SJSA1 (cell line): Measurements from ENCODE around the gene NUCKS1. TPM values are rescaled to one million over a fixed set of nuclear protein-coding genes. Genes with fewer than 3 reads are reported as not detected.
A peak's percentile ranks its signal among the peaks of the same experiment; 100 is the strongest.

Source experiments
- DNase-seq, 2 experiments: peaks; one replicate each; pipeline ENCODE4 v3.0.0-alpha.2; 2015 to 2020; ENCODE audit warnings: low spot score in 2 of 2, low read depth in 1 of 2
- H3K27ac ChIP-seq: fragments of 250-450 bp; sonication (Bioruptor Pico); 2 replicates; pipeline ENCODE4 v1.5.1; 2020; ENCODE audit warnings: mild to moderate bottlenecking, moderate library complexity
- H3K27me3 ChIP-seq: fragments of 250-450 bp; sonication (Bioruptor Pico); replicated peaks from 2 replicates; pipeline ENCODE4 v1.5.1; 2020; ENCODE audit warnings: mild to moderate bottlenecking, moderate library complexity
- H3K36me3 ChIP-seq: fragments of 250-450 bp; sonication (Bioruptor Pico); 2 replicates; pipeline ENCODE4 v1.5.1; 2020; ENCODE audit warnings: mild to moderate bottlenecking
- H3K4me1 ChIP-seq: fragments of 250-450 bp; sonication (Bioruptor Pico); replicated peaks from 2 replicates; pipeline ENCODE4 v1.6.1; 2021; ENCODE audit warnings: mild to moderate bottlenecking
- H3K4me3 ChIP-seq: fragments of 250-450 bp; sonication (Bioruptor Pico); 2 replicates; pipeline ENCODE4 v1.5.1; 2020; ENCODE audit warnings: mild to moderate bottlenecking
- H3K9me3 ChIP-seq: fragments of 250-450 bp; sonication (Bioruptor Pico); replicated peaks from 2 replicates; pipeline ENCODE4 v1.5.1; 2020; ENCODE audit warnings: mild to moderate bottlenecking
- total RNA-seq: library from RNA; depleted of rRNA; stranded (reverse); fragments of >200 nt; shearing (Covaris generic); gene quantifications from 2 replicates; pipeline ENCODE4 v1.2.3, GENCODE V29; 2014

NUCKS1 gene
- total RNA-seq, 1 experiment from 2014 or later, result 290 TPM

DNA sequence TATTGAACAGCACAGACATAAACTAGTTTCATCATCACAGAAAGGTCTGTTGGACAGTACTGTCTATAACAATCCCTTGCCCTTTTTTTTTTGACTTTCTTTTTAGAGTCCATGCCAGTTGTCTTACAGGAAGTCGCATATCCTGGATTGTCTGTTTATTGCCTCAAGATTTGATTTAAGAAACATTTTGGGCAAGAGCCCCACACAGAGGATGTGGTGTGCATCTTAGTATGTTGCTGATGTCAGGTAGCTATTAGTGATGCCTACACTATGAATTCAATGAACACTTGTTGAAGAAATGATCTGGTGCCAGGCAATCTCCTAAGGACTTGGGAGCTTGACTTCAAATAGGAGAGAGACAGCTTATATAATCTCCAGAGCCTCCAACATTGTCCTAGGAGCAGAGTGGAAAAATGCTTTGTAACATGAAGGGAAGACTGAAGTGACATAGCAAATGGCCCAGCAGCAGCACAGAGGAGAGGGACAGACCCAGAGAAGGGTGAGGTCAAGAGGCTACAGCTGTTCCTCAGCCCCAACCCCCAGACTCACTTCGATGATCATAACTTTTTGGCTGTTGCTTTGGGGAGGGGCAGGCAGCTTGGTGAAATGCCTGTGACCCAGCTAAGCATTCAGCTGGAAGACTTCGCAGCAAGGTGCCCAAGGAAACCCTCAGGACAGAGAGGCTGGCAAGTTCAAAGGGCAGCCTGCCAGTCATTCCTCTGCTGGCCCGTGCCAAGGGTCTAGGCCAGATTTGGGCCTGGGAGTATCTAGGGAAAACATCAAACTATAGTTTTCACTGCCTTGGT lies 32.8 kb upstream of the NUCKS1 start:
- Histone ChIP-seq H3K4me1 (no peaks in the 10 kb centered on the region), H3K27ac (no peak overlapping the region), H3K9me3 (no peaks in the 10 kb centered on the region), H3K27me3 (no peaks in the 10 kb centered on the region), H3K4me3 (no peak overlapping the region), H3K36me3 (no peaks in the 10 kb centered on the region)
- no peak for DNase-seq

DNA sequence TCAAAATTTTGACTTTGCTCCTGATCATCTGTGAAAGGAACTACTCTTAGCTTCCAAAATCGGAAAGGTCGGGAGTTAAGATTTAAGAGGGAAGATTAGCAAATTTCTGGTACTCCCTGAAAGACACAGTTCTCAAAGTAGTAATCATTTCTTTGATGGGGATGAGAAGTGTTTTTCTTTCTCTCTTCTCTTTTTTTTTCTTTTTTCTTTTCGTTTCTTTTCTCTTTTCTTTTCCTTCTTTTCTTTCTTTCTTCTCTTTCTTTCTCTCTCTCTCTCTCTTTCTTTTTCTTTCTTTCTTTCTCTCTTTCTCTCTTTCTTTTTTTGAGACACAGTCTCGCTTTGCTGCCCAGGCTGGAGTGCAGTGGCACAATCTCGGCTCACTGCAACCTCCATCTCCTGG lies 30.4 kb upstream of the NUCKS1 start:
- Histone ChIP-seq H3K4me3 (no peak overlapping the region), H3K9me3 (no peaks in the 10 kb centered on the region), H3K27ac (no peak overlapping the region), H3K36me3 (no peaks in the 10 kb centered on the region), H3K27me3 (no peaks in the 10 kb centered on the region), H3K4me1 (peaks cover 5% of the 10 kb centered on the region; the same call in 1 of the 2 replicates)
- no peak for DNase-seq

DNA sequence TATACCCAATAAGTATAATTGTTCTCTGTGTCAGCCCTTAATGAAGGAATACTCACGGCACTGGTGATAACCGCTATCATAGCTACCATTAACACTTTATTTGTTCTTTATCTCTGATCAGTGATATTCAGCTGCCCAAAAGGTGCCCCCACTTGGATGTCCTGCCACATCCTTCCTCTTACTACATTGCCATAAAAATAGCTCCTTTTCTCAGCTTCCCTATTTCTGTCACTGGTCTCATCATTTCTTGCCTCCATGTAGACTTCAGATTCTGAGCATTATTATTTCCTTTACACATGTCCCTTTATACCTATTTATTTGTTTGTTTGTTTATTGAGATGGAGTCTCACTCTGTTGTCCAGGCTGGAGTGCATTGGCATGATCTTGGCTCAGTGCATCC lies 28.0 kb upstream of the NUCKS1 start:
- Histone ChIP-seq H3K4me1 (peaks cover 13% of the 10 kb centered on the region), H3K27ac (no peak overlapping the region), H3K27me3 (no peaks in the 10 kb centered on the region), H3K9me3 (no peaks in the 10 kb centered on the region), H3K4me3 (no peak overlapping the region), H3K36me3 (no peaks in the 10 kb centered on the region)
- no peak for DNase-seq

DNA sequence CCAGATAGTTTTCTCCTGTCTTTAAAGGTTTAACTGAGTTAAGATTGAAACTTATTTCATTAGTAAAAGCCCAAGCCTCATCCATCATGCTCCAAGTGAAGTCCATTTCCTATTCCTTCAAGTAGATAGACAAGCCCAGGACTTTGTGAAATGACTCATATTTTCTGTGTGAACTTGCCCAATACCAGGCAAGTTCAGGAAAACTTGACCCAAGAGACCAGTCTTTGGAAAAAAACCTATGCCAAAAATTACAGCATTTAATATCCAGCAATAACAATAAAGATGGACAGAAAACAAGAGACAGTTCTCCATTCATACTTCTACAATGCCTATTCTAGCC lies 25.7 kb upstream of the NUCKS1 start:
- DNase-seq, result no peak
- Histone ChIP-seq H3K4me3 (peak overlapping the region; percentile 64), H3K9me3 (no peaks in the 10 kb centered on the region), H3K36me3 (peaks cover 2% of the 10 kb centered on the region; the same call in 1 of the 2 replicates), H3K27ac (no peak overlapping the region), H3K4me1 (peaks cover 21% of the 10 kb centered on the region), H3K27me3 (no peaks in the 10 kb centered on the region)

DNA sequence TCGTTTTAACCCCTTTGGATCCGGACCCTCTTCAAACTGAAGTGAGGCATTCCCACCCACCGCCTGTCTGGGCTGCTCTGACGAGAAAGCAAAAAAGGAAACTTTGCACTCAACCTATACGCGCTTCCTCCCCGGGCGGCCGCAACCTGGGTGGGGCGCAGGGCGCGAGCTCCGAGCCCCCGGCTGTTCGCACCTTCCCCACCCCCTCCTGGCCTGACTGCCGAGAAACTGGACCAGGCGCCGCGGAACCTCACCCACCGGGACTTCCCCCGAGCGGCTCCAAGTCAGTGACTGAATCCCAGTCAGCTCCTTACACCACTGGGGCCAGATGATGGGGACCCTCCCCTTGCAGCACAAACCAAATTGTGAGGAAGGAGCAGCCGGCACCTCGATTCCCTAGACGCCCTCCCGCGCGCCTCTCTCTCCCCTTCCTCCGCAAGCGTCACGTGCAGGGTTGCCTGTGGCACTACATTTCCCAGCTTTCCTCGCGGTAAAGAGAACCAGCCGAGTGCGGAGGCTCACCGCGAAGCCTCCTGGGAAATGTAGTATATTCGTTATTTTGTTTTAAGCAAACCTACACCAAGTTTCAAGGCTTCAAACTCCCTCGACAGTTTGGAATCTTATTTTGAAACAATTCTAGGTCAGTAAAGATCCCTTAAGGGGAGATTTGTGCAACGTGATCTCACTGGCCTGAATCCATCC lies 25.2 kb upstream of the NUCKS1 start, which contains the start of gene RAB29:
TSS of gene RAB29 (minus strand) at position 468 of the 702 bp plus-strand sequence. CDS start 526 bp downstream, outside the sequence.
- peak; percentile 77 for DNase-seq
- H3K36me3 ChIP-seq, result peaks cover 7% of the 10 kb centered on the region; the same call in 1 of the 2 replicates
- peak within 1 kb of the TSS; percentile 2; the same call in 1 of the 2 replicates for H3K27ac ChIP-seq
- peaks cover 26% of the 10 kb centered on the region for H3K4me1 ChIP-seq
- H3K27me3 ChIP-seq, result no peaks in the 10 kb centered on the region
- H3K4me3 ChIP-seq, result peak within 1 kb of the TSS; percentile 64
- no peaks in the 10 kb centered on the region for H3K9me3 ChIP-seq

DNA sequence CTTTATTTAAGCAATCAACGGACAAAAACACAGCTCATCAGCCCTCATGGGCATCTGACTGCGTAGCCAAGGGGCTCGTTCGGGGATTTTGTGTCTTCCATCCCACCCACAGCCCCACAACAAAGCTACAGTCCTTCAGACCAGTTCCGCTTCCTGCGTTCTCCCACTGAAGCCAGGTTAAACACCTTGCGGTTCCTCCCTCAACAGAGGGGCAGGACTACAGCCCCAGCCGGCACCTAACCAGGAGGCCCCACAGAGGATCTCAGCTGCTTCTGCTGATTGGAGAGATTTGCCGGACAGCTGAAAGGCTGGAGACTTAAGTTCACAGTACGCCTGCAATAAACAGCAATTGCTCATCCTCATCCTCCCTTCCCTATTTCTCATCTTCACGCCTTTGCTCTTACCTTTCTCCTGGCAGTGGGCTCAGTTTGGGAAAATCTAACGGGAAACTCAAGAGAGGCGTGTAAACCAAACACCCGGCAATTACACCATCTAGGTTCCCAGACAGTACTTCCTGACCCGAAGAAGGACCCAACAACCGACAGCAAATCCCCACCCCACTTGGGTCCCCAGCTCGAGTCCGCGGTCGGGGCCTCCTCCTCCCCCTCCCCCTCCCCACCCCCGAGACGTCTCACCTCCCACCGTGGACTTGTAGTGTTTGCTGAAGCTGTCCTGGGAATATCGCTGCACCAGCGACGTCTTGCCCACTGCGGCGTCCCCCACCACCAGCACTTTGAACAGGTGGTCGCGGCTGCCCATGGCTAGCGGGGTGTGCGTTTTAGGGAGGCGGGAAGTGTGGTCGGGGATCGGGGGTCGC lies 24.4 kb upstream of the NUCKS1 start:
- H3K27ac ChIP-seq, result peak overlapping the region; percentile 2; the same call in 1 of the 2 replicates
- no peaks in the 10 kb centered on the region for H3K27me3 ChIP-seq
- DNase-seq, result peak in 1 of 2 experiments; percentile 18
- H3K4me3 ChIP-seq, result peak overlapping the region; percentile 64
- H3K9me3 ChIP-seq, result no peaks in the 10 kb centered on the region
- H3K36me3 ChIP-seq, result peaks cover 11% of the 10 kb centered on the region
- peaks cover 34% of the 10 kb centered on the region for H3K4me1 ChIP-seq

DNA sequence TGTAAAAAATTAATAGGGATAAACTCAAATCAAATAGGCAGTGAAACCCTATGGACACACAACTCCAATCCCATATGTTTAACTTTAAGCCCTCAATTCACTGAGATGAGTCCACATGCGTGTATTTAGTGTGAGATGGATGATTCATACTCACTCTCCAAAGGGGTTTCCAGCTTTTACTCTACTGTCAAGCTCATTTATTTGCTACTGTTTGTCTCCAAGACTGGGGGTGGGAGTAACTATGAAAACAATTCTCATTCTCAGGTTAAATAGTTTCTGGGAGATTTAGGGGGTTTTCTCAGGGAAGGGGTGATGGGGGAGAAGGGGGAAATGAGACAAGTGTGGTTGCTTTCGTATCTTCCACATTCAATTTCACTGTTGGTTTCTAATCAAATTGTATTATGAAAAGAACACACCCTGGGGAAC lies 22.6 kb upstream of the NUCKS1 start:
- peaks cover 14% of the 10 kb centered on the region for H3K36me3 ChIP-seq
- DNase-seq, result no peak
- peaks cover 41% of the 10 kb centered on the region for H3K4me1 ChIP-seq
- H3K27me3 ChIP-seq, result no peaks in the 10 kb centered on the region
- no peaks in the 10 kb centered on the region for H3K9me3 ChIP-seq
- no peak overlapping the region for H3K27ac ChIP-seq
- H3K4me3 ChIP-seq, result no peak overlapping the region

DNA sequence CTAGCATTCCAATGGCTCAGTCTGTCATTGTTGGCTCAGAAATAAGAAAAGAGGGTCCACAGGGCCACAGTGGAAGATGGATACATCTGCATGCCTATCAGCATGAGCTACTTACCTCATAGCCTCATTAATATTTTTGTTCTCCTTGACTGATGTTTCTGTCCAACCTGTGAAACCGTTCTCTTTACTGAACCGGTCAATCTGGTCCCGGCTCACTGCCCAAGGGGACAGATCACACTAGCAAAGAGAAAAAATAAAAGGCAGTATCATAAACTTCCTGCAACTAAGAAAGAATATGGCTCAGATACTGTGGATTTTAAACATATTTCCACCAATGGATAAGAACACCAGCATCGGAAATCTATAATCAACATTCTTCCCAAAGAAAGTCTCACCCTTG lies 20.6 kb upstream of the NUCKS1 start:
- Histone ChIP-seq H3K27me3 (no peaks in the 10 kb centered on the region), H3K4me3 (no peak overlapping the region), H3K9me3 (no peaks in the 10 kb centered on the region), H3K4me1 (peaks cover 47% of the 10 kb centered on the region), H3K36me3 (peaks cover 14% of the 10 kb centered on the region), H3K27ac (peak overlapping the region; percentile 47)
- DNase-seq, result no peak

DNA sequence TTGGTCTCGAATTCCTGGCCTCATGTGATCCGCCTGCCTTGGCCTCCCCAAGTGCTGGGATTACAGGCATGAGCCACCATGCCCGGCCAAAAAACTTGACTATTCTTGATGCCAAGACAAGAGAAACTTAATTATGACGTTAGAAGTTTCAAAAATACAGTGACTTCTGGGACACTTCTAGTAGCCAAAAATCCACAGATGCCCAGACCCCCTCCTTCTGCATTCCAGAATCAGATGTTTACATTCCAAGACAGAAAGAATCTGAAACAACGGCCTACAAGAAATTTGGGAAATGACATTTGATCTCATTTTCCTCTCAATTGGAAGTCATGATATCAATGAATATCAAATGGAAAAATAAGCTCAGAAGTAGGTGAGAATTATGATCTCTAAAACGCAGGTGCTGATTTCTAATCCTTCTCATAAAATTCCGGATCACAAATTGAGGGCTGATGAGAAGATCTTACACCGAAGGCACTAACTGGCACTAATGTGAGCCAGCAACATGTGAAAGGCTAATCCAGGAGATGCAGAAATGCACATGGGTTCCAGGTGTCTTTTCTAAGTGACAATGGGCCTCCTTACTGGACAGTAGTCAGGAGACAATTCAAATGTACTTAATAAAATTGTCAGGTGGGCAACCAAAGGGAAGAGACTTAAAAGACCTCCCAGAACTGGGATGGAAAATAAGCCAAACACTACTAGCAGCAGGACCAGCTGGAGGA lies 19.8 kb upstream of the NUCKS1 start:
- peak overlapping the region; percentile 47 for H3K27ac ChIP-seq
- peaks cover 45% of the 10 kb centered on the region for H3K4me1 ChIP-seq
- no peak overlapping the region for H3K4me3 ChIP-seq
- DNase-seq, result peak; percentile 48 to 64
- peaks cover 14% of the 10 kb centered on the region for H3K36me3 ChIP-seq
- H3K9me3 ChIP-seq, result no peaks in the 10 kb centered on the region
- no peaks in the 10 kb centered on the region for H3K27me3 ChIP-seq

DNA sequence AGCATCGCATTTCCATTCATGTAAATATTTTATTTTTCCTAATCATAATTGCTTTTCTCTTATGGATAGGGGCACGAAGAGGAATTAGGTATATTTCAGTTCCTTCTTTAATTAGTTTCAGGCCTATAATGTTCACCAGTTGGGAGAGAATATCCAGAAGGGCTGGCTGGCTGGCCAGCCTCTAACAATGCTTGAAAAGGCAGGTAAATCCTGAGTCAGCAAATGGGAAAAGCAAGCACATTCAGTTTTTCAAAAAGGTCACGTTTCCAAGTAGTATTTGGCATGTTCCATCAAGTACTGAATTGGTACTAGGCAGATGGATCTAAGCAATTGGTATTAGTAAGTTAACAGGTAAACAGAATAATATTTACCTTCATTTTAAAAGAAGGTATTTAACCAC lies 17.3 kb upstream of the NUCKS1 start:
- Histone ChIP-seq H3K4me1 (peaks cover 31% of the 10 kb centered on the region), H3K27ac (no peak overlapping the region), H3K4me3 (no peak overlapping the region), H3K27me3 (no peaks in the 10 kb centered on the region), H3K9me3 (no peaks in the 10 kb centered on the region), H3K36me3 (peaks cover 14% of the 10 kb centered on the region)
- DNase-seq, result no peak

DNA sequence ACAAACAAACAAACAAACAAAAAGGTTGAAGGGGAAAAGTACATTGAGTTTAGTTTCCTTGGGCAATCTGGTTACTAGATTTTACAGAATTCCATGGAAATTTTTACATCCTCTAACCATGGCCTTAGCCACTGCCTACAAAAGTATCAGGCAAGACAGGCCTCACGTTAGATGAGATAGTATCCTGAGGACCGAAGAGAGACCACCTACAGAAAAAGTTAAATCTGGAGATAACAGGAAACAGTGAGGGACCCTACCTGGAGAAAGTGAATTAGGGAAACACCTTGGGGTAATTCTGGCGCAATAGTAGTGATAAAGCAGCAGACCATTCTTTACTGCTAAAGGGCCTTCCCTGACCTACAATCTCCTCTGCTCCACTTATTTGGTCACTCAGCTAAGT lies 16.6 kb upstream of the NUCKS1 start:
- Histone ChIP-seq H3K27me3 (no peaks in the 10 kb centered on the region), H3K27ac (no peak overlapping the region), H3K36me3 (peaks cover 14% of the 10 kb centered on the region), H3K4me3 (no peak overlapping the region), H3K4me1 (peaks cover 36% of the 10 kb centered on the region), H3K9me3 (no peaks in the 10 kb centered on the region)
- no peak for DNase-seq

DNA sequence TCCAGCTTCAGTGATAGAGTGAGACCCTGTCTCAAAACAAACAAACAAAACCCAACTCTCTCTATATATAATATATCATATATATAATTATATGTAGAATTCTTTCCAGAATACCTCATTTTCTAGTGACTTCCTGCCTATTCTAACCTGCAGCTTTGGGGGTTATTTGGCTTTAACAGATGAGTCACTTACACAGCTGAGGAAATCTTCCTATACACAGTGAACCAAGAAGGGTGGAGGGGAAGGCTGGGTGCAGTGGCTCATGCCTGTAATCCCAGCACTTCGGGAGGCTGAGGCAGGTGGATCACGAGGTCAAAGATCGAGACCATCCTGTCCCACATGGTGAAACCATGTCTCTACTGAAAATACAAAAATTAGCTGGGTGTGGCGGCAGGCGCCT lies 16.1 kb upstream of the NUCKS1 start:
- no peak overlapping the region for H3K4me3 ChIP-seq
- no peaks in the 10 kb centered on the region for H3K27me3 ChIP-seq
- no peaks in the 10 kb centered on the region for H3K9me3 ChIP-seq
- no peak overlapping the region for H3K27ac ChIP-seq
- no peak for DNase-seq
- peaks cover 42% of the 10 kb centered on the region for H3K4me1 ChIP-seq
- peaks cover 14% of the 10 kb centered on the region for H3K36me3 ChIP-seq

DNA sequence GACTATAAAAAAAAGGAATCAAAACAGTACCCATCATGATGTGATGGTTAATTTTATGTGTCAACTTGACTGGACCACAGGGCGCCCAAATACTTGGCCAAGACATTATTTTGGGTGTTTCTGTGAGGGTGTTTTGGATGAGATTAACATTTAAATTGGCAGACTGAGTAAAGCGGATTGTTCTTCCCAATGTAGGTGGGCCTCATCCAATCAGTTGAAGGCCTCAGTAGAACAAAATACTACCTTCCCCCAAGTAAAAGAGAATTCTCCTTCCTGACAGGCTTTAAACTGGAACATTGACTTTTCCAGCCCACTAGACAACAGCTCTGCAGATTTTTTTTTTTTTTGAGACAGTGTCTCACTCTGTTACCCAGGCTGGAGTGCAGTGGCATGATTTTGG lies 14.6 kb upstream of the NUCKS1 start:
- H3K9me3 ChIP-seq, result 0 out of 2 replicates have a peak, but pooled peaks cover 2% of the 10 kb centered on the region
- H3K27ac ChIP-seq, result no peak overlapping the region
- no peak for DNase-seq

More for the DNA sequence above, 14.6 kb upstream of the NUCKS1 start:
- H3K36me3 ChIP-seq, result peaks cover 3% of the 10 kb centered on the region; the same call in 1 of the 2 replicates
- peaks cover 36% of the 10 kb centered on the region for H3K4me1 ChIP-seq
- no peak overlapping the region for H3K4me3 ChIP-seq
- no peaks in the 10 kb centered on the region for H3K27me3 ChIP-seq
